Lung microvascular endothelial cell (primary cell): ENCODE data around the gene LIX1L. TPM values are rescaled to one million over a fixed set of nuclear protein-coding genes. Genes with fewer than 3 reads are reported as not detected.
"Not testable (repeated sequence)": the region's sequence is repeated elsewhere in the genome, so short reads cannot be mapped to it uniquely, and the experiment has no call there.

ENCODE experiments used
- DNase-seq, 2 donors: peaks; one replicate each; pipeline versions ENCODE4 v3.0.0 to v3.0.0-alpha.2; 2010; ENCODE audit warnings: low read depth in 2 of 2
- total RNA-seq: library from RNA; depleted of rRNA; stranded (reverse); fragments of >200 nt; gene quantifications from 2 replicates; pipeline ENCODE4 v1.2.1, GENCODE V29; 2014

LIX1L gene
- total RNA-seq, 1 donor from 2014 or later: 21.8 TPM

DNA sequence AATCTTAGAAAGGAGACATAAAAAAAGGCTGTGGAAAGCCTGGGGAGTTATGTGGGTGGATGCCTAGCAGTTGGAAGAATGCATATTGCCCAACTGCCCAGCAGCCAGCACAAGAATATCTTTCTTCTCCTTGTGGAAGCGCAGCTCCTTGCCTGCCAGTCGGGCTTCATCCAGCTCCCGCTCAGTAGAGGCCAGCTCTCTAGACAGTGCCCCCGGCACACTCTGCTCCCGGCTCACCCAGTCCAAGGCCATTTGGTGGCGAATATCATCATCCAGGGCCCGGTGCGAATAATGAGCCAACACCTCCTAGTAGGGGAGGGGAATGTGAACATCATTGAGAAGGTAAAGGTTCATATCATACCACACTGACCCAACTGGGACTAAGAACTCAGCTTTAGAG lies 21.6 kb downstream of the LIX1L start:
- DNase-seq: no peak

DNA sequence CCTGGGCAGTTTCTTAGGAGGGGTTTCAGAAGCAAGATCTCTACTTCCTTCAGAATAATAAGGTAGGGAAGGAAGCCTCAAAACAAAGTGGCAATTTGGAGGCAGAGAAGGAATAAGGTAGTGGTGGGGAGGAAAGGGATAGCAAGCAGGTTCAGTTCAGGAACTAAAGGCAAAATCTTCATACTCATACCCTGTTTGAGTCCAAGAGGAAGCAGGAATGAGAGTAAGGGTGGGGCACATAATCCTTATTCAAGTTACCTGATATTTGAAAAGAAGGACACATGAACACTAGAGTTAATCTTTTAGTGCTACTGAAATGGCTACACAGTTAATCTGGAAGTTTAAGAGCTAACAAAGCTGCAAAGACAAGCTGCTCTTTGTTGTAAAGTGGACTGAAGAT lies 22.1 kb downstream of the LIX1L start:
- no peak for DNase-seq

DNA sequence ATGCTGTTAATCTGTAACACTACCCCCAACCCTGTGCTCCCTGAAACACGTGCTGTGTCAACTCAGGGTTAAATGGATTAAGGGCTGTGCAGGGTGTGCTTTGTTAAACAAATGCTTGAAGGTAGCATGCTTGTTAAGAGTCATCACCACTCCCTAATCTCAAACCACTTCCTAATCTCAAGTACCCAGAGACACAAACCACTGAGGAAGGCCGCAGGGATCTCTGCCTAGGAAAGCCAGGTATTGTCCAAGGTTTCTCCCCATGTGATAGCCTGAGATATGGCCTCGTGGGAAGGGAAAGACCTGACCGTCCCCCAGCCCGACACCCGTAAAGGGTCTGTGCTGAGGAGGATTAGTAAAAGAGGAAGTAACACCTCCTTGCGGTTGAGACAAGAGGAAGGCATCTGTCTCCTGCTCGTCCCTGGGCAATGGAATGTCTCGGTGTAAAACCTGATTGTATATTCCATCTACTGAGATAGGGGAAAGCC lies 25.3 kb downstream of the LIX1L start:
- not testable (repeated sequence) for DNase-seq

DNA sequence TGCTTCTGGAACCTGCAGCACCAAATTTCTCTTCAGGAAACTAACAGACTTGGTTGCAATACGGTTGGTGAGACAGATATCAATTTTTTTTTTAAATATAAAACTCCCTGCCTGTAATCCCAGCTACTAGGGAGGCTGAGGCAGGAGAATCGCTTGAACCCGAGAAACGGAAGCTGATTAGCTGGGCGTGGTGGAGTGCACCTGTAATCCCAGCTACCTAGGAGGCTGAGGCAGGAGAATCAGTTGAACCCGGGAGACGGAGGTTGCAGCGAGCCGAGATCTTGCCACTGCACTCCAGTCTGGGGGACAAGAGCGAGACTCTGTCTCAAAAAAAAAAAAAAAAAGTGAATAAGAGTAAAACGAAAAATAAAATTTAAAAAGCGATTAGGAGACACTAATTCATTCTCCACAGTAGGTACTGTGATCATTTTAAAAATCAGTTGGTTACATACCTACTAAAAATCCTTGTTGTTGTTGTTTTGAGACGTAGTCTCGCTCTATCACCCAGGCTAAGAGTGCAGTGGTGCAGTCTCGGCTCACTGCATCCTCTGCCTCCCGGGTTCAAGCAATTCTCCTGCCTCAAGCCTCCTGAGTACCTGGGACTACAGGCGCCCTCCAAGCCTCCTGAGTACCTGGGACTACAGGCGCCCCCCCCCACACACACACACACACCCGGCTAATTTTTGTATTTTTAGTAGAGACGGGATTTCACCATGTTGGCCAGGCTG lies 29.7 kb downstream of the LIX1L start:
- DNase-seq: no peak

DNA sequence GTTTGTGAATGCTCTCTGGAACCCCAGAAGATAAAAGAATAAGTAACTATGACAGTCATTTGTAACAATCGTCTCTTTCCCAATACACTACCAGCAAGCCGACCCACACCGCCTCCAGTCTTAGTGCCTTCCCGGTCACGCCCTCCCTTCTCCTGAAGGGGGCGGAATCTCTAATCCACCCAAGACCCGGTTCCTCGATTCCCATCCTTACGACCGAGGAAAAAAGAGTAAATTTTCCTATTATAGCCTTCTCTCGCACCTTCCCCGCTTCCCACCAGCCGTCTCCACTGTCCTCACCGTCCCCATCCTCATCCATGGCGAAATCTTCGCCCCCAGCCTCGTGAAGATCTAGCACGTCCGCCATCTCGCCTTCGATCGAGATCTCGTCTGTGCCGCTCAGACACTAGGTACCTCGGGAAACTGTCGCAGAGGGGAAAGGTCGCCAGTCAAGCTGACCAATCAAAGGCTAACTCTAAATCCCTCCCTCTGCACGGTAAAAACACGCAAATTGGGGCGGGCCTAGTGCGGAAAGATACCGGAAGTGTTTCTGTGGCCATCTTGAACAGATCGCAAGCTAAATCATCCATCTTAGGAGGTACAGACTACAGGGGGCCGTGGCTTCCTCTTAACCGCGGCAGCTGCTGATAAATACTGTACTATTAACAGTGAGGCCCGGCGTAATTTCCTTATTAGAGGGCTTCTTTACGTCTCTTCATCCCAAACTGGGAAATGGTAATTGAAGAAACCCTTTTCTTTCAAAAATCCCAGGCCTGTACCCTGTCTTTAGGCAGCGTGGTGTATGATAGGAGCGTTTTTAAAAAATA lies 30.5 kb downstream of the LIX1L start, which contains the start of gene RBM8A:
RBM8A (minus strand) TSS at position 422 of the 824 bp plus-strand sequence; CDS start at position 364, 58 bp downstream.
- DNase-seq: peak; percentile 98 to 99

DNA sequence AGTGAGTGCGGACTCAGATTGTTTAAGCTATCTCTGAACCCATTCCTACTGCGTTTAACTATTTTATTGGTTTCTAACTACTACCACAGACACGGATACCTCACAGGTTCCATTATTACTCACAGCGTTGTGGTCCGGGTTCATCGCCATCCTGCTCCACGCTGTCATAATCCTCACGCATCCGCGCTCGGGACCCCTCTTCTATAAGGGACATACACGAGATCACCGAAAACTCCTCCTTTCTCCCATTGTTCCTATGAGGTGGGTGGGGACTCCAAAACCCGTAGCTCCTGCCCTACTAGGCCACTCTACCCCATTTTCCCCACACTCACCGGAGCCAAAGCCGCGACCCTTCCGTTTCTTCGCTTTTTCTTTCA lies 31.1 kb downstream of the LIX1L start:
- DNase-seq: peak in 1 of 2 donors; percentile 40

DNA sequence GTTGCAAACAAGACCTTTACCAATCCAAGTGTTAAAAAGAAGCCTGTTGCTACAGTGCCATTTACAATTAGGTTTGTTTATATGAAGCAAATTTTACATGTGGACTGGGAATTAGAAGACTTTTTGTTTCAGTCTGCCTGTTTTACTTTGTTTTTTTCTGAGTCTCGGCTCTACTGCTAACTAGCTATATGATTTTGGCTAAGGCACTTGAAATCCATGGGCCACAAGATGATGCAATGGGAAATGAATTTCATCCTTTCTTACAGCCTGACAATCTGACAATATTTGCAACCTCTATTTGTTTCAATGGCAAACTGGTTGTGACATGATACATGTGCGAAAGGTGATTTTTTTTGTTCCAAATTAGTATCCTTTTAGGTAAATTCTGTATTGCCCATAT lies 35.6 kb downstream of the LIX1L start:
- no peak for DNase-seq

DNA sequence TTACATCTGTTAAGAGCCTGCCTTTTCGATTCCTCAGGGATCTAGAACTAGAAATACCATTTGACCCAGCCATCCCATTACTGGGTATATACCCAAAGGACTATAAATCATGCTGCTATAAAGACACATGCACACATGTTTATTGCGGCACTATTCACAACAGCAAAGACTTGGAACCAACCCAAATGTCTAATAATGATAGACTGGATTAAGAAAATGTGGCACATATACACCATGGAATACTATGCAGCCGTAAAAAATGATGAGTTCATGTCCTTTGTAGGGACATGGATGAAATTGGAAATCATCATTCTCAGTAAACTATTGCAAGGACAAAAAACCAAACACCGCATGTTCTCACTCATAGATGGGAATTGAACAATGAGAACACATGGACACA lies 37.5 kb downstream of the LIX1L start:
- DNase-seq: not testable (repeated sequence)

DNA sequence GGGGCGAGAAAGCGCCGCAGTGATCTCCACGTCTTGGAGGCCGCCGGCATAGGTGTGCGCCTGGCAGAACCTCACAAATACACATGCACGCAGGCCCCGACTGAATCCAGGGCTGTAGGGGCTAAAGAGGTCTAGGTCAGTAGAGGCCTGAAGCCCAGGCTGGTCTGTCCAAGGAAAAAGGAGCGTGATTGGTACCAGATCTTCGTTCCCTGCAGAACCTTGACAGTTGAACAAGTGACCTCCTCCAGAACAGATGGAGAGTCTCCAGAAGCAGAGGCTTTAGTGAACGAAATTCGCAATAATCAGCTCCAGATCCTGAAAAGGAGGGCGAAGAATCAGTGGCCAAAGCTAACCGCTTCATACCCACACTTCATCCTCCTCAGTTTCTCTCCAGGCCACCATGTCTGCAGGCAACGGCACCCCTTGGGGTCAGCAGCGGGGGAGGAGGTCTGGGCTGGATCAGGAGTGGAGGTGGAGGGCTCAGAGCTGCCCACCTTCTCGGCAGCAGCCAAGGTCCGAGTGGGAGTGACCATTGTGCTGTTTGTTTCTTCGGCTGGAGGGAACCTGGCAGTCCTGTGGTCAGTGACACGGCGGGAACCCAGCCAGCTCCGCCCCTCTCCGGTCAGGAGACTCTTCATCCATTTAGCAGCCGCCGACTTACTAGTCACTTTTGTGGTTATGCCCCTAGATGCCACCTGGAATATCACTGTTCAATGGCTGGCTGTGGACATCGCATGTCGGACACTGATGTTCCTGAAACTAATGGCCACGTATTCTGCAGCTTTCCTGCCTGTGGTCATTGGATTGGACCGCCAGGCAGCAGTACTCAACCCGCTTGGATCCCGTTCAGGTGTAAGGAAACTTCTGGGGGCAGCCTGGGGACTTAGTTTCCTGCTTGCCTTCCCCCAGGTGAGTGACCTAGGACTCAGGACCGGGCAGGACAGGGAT lies 38.6 kb downstream of the LIX1L start:
- DNase-seq: peak; percentile 54 to 74

DNA sequence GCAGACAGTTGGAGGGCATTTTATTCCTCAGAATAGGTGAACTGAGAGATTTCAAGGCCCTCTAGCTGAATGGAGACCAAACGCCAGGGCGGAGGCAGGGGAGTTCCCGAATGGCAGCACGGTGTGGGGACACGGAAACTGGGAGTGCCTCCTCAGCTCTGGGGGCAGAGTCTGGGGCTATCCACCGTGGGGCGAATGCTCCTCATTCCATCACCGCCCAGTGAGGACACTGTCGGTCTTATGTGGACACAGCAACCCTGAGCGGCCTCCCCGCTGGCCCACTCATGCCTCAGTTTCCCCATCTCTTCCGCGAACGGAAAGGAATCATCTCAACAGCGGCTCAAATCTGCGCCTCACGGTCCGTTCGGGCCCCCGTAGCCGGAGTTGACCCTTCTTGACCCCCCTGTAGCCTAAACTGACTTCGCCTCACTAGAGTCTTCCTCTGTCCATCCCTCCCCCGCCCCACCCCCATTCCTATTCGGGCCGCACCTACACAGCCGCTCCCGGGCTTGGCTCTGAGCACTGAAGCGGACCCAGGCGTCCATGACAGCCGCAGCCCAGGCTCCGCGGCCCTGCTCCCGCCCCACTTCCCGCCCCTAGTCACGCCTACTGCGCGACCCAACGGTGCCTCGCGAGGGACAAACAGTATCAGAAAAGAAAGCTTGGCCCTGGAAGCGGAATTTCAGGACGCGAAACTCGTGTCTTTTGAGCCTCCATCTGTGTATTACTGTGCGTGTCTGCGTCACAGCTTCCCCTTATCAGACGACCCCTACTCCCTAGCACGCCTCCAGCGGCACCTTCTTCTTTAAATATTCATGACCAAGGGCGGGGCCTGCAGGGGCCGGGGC lies 39.4 kb downstream of the LIX1L start, which contains the start of gene PEX11B:
PEX11B (minus strand) TSS at position 574 of the 848 bp plus-strand sequence; CDS start at position 545, 29 bp downstream.
- peak; percentile 93 to 94 for DNase-seq

DNA sequence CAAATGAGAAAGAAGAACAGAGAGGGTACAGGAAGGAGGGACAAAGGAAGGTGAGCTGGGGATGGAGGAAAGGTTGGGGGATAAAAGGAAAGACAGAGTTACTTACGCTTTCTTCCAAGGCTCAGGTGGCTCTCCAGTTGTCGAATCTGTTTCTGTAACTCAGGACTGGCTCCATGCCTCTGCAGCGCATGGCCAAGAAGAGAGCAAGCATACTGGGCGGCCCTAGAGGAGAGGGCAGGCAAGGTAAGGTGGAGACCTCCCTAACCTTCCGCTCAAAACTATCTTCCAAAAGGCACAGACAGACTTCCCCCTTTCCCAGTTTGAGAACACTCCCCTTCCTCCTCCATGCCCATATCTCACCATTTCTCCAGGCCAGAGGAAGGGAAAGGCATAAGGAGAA lies 40.2 kb downstream of the LIX1L start:
- DNase-seq: no peak

DNA sequence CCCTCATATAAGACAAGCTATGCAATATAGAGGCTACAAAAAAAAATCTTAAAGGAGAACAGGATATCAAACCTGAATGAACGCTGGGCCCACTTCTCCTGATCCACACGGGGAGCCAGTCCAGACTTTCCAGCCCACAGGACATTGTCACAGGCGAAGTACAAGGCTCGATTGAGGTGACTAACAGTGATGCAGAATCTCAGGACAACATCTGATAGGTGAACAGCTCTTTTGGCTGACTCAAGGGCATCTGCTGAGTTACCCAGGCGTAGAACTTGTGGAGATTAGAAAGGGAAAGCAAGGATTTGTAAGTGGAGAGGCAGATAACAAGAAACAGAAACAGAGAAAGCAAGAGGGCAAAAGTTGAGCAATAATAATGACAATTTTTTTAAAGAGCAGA lies 41.1 kb downstream of the LIX1L start:
- DNase-seq: no peak

DNA sequence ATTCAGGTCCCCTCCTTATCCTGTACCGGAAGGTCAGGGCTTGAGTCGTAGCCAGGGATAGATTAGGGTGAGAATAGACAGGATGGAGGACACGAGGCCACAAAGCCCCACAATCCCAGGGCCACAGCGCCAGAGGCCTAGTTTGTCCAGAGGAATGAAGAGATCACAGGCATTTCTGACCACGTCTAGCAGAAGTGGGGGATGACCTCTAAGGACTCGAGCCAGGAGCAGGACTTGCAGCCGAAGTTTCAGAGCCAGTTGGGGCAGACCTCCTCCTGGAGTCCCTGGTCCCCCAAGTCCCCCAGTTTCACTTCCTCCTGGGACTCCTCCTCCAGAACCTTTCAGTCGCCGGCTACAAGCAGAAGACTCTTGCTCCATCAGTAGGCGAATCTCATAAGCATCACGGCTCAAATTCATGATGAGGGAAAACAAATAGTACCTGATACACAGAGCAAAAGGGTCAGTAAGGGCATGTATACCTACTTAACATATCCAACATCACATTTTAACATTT lies 45.6 kb downstream of the LIX1L start:
- DNase-seq: no peak

DNA sequence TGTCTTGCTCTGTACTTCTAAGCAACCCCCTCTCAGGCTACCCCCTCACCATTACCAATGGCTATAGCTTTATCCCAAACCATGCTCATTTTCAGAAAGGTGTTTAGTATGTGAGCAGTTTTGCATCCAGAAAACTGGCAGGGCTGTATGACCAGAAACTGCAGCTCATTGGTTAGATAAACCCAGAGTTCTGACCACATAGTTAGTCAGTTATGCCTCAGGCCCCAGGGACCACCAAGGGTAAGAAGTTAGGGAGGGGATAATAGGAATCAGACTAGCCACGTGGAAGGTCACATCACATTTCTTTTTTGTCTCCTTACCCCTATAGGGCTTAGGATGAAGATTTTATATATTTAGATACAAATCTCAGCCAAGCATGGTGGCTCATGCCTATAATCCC lies 49.2 kb downstream of the LIX1L start:
- DNase-seq: no peak

DNA sequence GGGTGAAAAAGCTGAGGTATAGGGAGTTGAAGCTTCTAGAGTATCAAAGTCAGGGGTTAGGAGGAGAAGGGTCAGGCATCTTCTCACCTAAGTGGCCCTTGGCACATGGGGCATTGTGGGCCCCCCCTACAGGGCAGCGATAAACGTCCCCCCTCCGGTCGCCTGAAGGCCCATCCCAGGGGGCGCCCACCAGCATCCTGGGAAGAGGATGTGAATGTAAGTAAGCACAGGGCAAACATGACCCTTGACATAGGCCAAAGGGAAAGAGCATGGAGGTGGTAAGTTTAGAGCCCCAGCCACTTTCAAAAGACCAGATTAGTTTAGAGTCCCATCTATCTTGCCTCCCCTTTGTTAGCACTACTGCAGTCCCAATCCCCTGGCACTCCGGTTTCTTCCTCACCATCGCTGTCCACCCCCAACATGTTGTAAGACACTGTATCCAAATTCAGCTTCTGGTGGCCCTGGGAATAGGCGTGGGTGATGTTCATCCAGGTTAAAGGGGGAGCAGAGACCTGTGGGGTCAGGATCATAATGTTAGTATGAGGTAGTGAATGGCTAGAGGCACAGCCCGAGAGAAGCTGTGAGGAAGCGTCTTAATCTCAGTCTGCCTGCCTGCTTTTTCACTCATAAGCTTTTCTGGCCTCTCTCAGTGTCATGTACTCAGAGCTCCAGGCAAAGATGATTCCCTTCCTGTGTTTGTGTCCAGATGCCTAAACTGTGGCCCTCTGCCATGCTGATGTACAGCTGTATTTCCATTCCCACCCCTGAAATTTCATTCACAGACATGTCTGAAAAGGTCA lies 50.7 kb downstream of the LIX1L start:
- peak; percentile 77 to 81 for DNase-seq

DNA sequence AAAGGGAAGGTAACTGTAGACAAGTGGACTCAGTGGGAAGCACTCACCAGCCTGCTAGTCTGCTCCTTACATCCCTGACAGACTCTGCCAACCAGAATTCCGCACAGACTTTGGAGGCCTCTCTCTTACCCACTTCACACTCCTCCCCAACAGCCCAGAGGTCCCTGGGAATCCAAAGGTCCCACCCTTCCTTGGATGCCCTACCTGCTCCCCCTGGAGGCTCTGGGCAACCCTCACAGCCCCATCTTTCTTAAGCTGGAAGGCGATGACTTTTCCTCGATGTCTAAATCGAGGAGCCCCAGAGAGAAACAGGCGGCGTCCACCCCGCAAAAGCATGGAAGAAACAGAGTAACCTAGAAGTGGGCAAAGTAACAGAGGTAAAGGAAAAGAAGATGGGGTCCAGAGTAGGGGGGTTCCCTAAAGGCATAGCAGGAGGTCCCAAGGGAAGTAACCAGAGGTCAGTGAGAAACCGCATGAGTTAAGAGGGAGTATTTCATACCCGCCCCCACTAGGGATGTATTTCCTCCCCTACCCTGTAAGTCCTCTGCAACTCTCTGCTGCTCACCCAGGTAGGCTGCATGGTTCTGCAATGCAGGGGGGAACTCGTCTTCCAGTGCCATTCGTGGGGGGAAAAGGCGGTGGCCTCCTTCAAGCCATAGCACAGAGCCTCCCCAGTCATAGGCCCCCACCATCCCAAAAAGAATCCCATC lies 56.4 kb downstream of the LIX1L start:
- DNase-seq: no peak

DNA sequence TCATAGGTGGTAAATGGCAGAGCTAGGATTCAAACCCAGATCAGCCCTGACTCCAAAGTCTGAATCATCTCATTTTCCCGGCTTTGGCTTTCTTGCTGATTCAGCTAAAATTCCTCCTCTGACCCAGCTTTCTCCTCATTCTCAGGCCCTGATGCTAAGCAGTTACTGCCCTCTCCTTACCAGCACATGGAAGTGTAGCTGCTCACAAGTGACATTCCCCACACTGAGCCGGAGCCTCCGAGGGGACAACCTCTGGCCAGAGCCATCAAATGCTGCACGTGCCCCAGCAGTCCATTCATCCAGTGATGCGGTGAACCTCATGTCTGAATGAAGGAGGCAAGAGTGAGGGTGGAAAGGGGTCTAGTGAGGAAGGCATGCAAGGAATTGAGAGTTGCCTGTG lies 59.1 kb downstream of the LIX1L start:
- no peak for DNase-seq

DNA sequence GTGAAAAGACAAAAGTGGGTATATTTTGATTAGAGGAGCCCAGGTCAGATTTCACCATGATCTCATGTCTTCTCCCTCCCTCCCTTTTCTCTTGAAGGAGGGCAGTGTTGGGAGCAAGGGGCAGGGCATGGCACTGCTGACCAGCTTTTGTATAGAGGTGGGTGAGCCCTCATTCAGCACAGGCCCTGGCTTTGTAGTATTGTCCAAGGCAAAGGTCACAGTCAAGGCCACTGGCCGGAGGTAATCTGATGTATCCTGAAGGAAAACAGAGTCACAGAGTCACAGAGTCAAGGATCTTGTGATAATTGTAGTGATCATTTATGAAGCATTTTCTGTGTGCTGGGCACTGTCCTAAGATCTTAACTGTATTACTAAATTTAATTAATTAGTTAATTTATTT lies 59.8 kb downstream of the LIX1L start:
- DNase-seq: no peak

DNA sequence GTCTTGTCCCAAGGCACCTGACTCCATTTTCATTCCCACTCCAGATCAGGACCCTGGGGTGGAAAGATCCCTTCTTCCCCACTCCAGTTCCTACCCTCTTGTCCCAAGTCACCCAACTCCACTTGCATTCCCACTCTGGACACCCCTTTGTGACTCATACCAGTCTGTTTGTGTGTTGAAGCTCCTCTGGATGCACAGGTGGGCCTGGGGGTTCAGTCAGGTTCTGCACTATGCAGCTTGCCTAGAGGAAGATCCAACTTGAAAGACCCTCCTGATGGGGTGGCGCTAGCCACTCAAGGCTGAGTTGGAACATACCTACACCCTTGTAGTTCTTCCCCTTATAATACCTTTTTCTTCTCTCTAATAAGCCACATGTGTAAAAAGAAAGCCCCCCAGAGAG lies 62.3 kb downstream of the LIX1L start:
- no peak for DNase-seq
